GM18909 (cell line): ENCODE data around the gene ALDH1A2.

Experiments
- ATAC-seq: cut with Tn5 transposase; IDR thresholded peaks from one replicate; pipeline ENCODE4 v1.9.1; 2021; ENCODE audit warnings: mild to moderate bottlenecking; ENCODE audit not compliant: unreplicated experiment, poor library complexity

The ALDH1A2 gene

GRCh38 chr15:57916695-57917094, 148.8 kb downstream of the ALDH1A2 start:
- ATAC-seq, result no peak

- ATAC-seq, result no peak
These were observed 149.5 kb downstream of the ALDH1A2 start for GRCh38 chr15:57915827-57916531.

GRCh38 chr15:57914350-57915055, 151.0 kb downstream of the ALDH1A2 start:
- ATAC-seq, result no peak

GRCh38 chr15:57911247-57911646, 154.3 kb downstream of the ALDH1A2 start:
- ATAC-seq, result no peak

GRCh38 chr15:57910672-57911071, 154.8 kb downstream of the ALDH1A2 start:
- no peak for ATAC-seq

GRCh38 chr15:57909388-57909787, 156.1 kb downstream of the ALDH1A2 start:
- ATAC-seq, result no peak

- no peak for ATAC-seq
These were observed 161.9 kb downstream of the ALDH1A2 start for GRCh38 chr15:57903626-57904025.
